Mammary epithelial cell (primary cell): ENCODE data around the gene NEUROG3.

Experiments
- EZH2 ChIP-seq: IDR thresholded peaks from 2 replicates; pipeline ENCODE4 v1.6.1; 2012; ENCODE audit warnings: low read length, inconsistent platforms, borderline replicate concordance
- TF ChIP-seq, protein P1 (sequence below), 2 donors: IDR thresholded peaks in 1 of 2; conservative IDR thresholded peaks in 1 of 2; 2 replicates each; pipeline ENCODE4 v1.5.1; 2011 to 2012; ENCODE audit warnings: inconsistent platforms in 2 of 2, low read length in 2 of 2, mild to moderate bottlenecking in 2 of 2, control low read depth in 1 of 2, low read depth in 1 of 2; ENCODE audit not compliant: insufficient read depth in 1 of 2; ENCODE audit errors: extremely low read depth in 1 of 2

DNA sequence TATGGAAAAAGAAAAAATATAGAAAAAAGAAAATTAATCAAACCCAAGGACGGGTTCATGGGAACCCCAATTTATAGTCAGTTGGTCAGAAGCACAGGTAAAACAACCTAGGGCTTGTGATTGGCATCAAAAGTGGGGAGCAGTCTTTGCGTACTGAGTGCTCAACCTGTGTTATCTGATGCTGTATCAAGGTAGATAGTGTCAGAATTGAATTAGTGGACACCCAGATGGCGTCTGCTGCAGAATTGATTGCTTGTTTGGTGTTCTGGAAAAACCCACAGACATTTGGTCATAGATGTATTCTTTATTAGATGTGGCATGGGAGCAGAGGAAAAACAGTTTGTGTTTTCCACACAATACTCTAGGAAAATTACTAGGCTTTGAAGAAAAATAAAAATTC, 39.6 kb downstream of the NEUROG3 start:
- TF ChIP-seq, protein P1, sequence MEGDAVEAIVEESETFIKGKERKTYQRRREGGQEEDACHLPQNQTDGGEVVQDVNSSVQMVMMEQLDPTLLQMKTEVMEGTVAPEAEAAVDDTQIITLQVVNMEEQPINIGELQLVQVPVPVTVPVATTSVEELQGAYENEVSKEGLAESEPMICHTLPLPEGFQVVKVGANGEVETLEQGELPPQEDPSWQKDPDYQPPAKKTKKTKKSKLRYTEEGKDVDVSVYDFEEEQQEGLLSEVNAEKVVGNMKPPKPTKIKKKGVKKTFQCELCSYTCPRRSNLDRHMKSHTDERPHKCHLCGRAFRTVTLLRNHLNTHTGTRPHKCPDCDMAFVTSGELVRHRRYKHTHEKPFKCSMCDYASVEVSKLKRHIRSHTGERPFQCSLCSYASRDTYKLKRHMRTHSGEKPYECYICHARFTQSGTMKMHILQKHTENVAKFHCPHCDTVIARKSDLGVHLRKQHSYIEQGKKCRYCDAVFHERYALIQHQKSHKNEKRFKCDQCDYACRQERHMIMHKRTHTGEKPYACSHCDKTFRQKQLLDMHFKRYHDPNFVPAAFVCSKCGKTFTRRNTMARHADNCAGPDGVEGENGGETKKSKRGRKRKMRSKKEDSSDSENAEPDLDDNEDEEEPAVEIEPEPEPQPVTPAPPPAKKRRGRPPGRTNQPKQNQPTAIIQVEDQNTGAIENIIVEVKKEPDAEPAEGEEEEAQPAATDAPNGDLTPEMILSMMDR (conservative IDR thresholded peaks at IDR 0.05 in 1 of 2, IDR thresholded peaks at IDR 0.05 in 1 of 2; ENCODE audit: extremely low read depth in 1 of 2, insufficient read depth in 1 of 2, low read depth in 1 of 2, low read length in 2 of 2): no peak
- TF ChIP-seq EZH2: no peak
